ENCODE data around the gene TBC1D20. TPM values are rescaled to one million over a fixed set of nuclear protein-coding genes. Genes with fewer than 3 reads are reported as not detected.
"Not testable (repeated sequence)": the region's sequence is repeated elsewhere in the genome, so short reads cannot be mapped to it uniquely, and the experiment has no call there.

The TBC1D20 gene
- total and polyA plus RNA-seq, 7 donors, result 16.6 to 31.4 (median 28.3) TPM

DNA sequence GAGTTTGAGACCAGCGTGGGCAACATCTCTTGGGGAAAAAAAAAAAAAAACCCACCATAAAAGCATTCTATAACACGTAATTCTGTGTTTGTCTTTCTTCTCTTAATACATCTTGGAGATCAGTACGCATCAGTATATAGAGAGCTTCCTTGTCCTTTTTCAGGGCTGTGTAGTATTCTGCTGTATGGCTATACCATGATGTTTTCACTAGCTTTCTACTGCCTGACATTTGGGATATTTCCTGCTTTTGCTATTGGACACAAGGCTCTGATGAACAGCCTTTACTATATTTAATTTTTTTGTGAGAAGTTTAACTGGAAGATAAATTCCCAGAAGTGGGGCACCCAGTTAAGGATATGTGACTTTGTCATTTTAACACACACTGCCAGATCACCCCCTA, 74.8 kb downstream of the TBC1D20 start:
- 94 to 95% (median 94%) methylated on average over 3 of the region's 3 CpGs for WGBS, 3 donors
- H3K4me3 ChIP-seq, result no peak overlapping the region
- intact Hi-C loops (cut with DNase I), result no loop called here
- DNase-seq, result no peak
- H3K4me1 ChIP-seq, result no peaks in the 10 kb centered on the region
- no peak overlapping the region for H3K27ac ChIP-seq
- ATAC-seq, result no peak
- H3K27me3 ChIP-seq (ENCODE audit: insufficient read depth in 3 of 3, low read length in 2 of 3), result no peaks in the 10 kb centered on the region
- no peaks in the 10 kb centered on the region for H3K9me3 ChIP-seq
- peaks cover 0 to 5% of the 10 kb centered on the region in 2 donors for H3K36me3 ChIP-seq (ENCODE audit: insufficient read depth in 1 of 2, low read depth in 1 of 2)
- TF ChIP-seq, protein P1, sequence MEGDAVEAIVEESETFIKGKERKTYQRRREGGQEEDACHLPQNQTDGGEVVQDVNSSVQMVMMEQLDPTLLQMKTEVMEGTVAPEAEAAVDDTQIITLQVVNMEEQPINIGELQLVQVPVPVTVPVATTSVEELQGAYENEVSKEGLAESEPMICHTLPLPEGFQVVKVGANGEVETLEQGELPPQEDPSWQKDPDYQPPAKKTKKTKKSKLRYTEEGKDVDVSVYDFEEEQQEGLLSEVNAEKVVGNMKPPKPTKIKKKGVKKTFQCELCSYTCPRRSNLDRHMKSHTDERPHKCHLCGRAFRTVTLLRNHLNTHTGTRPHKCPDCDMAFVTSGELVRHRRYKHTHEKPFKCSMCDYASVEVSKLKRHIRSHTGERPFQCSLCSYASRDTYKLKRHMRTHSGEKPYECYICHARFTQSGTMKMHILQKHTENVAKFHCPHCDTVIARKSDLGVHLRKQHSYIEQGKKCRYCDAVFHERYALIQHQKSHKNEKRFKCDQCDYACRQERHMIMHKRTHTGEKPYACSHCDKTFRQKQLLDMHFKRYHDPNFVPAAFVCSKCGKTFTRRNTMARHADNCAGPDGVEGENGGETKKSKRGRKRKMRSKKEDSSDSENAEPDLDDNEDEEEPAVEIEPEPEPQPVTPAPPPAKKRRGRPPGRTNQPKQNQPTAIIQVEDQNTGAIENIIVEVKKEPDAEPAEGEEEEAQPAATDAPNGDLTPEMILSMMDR (IDR thresholded peaks at IDR 0.05), result no peak

DNA sequence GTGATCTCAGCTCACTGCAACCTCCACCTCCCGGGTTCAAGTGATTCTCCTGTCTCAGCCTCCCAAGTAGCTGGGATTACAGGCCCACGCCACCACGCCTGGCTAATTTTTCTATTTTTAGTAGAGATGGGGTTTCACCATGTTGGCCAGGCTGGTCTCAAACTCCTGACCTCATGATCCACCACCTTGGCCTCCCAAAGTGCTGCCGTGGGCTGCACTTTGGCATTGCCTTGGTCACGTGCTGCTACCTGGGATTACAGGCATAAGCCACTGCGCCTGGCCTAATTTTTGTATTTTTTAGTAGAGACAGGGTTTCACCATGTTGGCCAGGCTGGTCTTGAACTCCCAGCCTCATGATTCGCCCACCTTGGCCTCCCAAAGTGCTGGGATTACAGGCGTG, 75.7 kb downstream of the TBC1D20 start:
- 94 to 98% (median 97%) methylated on average over 8 of the region's 8 CpGs for WGBS, 3 donors
- H3K27me3 ChIP-seq (ENCODE audit: insufficient read depth in 3 of 3, low read length in 2 of 3); H3K4me1 ChIP-seq; DNase-seq; H3K27ac ChIP-seq; ATAC-seq; intact Hi-C loops (cut with DNase I); H3K36me3 ChIP-seq (ENCODE audit: insufficient read depth in 1 of 2, low read depth in 1 of 2); H3K9me3 ChIP-seq; H3K4me3 ChIP-seq: not testable (repeated sequence)

Other genes with a start within 250 kb of the TBC1D20 start
- gene DEFB129, start 235.3 kb downstream of the TBC1D20 start, total RNA-seq, result not detected
- not detected for gene DEFB129, start 235.3 kb downstream of the TBC1D20 start, polyA plus RNA-seq
- not detected for gene DEFB132, start 204.8 kb downstream of the TBC1D20 start, total RNA-seq
- not detected for gene DEFB132, start 204.8 kb downstream of the TBC1D20 start, polyA plus RNA-seq
- 1 to 10 TPM; 1.0 to 2.1 (median 1.5) TPM for gene C20orf96, start 171.8 kb downstream of the TBC1D20 start, total RNA-seq
- 1 to 10 TPM; 1.3 to 2.1 (median 1.9) TPM for gene C20orf96, start 171.8 kb downstream of the TBC1D20 start, polyA plus RNA-seq
- gene ZCCHC3, start 165.0 kb downstream of the TBC1D20 start, total RNA-seq, result 10 to 100 TPM in 1 of 4 donors, 1 to 10 TPM in 3; 9.3 to 10.2 (median 9.5) TPM
- 1 to 10 TPM; 6.8 to 8.4 (median 7.9) TPM for gene ZCCHC3, start 165.0 kb downstream of the TBC1D20 start, polyA plus RNA-seq
- 1 to 10 TPM; 1.2 to 5.7 (median 5.2) TPM for gene SOX12, start 137.0 kb downstream of the TBC1D20 start, total RNA-seq
- 1 to 10 TPM; 1.9 to 3.6 (median 2.3) TPM for gene SOX12, start 137.0 kb downstream of the TBC1D20 start, polyA plus RNA-seq
- gene NRSN2, start 115.4 kb downstream of the TBC1D20 start, total RNA-seq, result 1 to 10 TPM; 3.0 to 5.0 (median 3.9) TPM
- 1 to 10 TPM; 1.6 to 3.4 (median 3.1) TPM for gene NRSN2, start 115.4 kb downstream of the TBC1D20 start, polyA plus RNA-seq
- gene TRIB3, start 81.8 kb downstream of the TBC1D20 start, total RNA-seq, result 1 to 10 TPM in 3 of 4 donors, under 1 TPM in 1; 0.78 to 7.7 (median 2.5) TPM
- 10 to 100 TPM in 1 of 3 donors, 1 to 10 TPM in 1, under 1 TPM in 1; 0.74 to 16.3 (median 2.1) TPM for gene TRIB3, start 81.8 kb downstream of the TBC1D20 start, polyA plus RNA-seq
- 10 to 100 TPM; 34.1 to 50.5 (median 40.7) TPM for gene RBCK1, start 54.2 kb downstream of the TBC1D20 start, total RNA-seq
- gene RBCK1, start 54.2 kb downstream of the TBC1D20 start, polyA plus RNA-seq, result 10 to 100 TPM; 35.8 to 52.5 (median 46.0) TPM
- 100 to 1,000 TPM; 118 to 180 (median 140) TPM for gene CSNK2A1, start 81.3 kb upstream of the TBC1D20 start, total RNA-seq
- 100 to 1,000 TPM in 1 of 3 donors, 10 to 100 TPM in 2; 43.9 to 122 (median 87.9) TPM for gene CSNK2A1, start 81.3 kb upstream of the TBC1D20 start, polyA plus RNA-seq
- gene TCF15, start 147.8 kb upstream of the TBC1D20 start, total RNA-seq, result 10 to 100 TPM in 1 of 4 donors, 1 to 10 TPM in 3; 5.1 to 10.6 (median 6.7) TPM
- 1 to 10 TPM; 3.0 to 4.7 (median 3.2) TPM for gene TCF15, start 147.8 kb upstream of the TBC1D20 start, polyA plus RNA-seq
- gene SRXN1, start 190.7 kb upstream of the TBC1D20 start, total RNA-seq, result 100 to 1,000 TPM in 1 of 4 donors, 10 to 100 TPM in 3; 30.7 to 150 (median 57.0) TPM
- 100 to 1,000 TPM in 2 of 3 donors, 10 to 100 TPM in 1; 37.9 to 172 (median 123) TPM for gene SRXN1, start 190.7 kb upstream of the TBC1D20 start, polyA plus RNA-seq
- not detected for gene SCRT2, start 213.3 kb upstream of the TBC1D20 start, total RNA-seq
- not detected for gene SCRT2, start 213.3 kb upstream of the TBC1D20 start, polyA plus RNA-seq